ENCODE results near the gene POLD1.

DNA sequence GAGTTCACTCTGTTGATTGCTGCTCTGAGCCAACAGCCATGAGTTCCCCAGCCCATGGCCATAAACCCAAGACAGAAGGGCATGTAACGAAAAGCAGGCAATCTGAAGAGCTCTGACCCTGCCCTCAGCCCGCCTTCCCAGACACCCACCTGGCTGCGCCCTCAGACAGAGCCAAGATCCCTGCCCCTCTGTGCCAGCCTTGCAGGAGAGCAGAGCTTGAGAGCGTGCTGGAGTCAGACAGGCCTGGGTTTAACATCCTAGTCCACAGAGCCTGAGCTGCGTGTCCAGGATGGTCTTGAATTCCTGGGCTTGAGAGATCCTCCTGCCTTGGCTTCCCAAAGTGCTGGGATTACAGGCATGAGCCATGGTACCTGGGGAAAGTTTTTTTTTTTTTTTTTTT lies 73.2 kb downstream of the POLD1 start:
- TF ChIP-seq, protein P1, sequence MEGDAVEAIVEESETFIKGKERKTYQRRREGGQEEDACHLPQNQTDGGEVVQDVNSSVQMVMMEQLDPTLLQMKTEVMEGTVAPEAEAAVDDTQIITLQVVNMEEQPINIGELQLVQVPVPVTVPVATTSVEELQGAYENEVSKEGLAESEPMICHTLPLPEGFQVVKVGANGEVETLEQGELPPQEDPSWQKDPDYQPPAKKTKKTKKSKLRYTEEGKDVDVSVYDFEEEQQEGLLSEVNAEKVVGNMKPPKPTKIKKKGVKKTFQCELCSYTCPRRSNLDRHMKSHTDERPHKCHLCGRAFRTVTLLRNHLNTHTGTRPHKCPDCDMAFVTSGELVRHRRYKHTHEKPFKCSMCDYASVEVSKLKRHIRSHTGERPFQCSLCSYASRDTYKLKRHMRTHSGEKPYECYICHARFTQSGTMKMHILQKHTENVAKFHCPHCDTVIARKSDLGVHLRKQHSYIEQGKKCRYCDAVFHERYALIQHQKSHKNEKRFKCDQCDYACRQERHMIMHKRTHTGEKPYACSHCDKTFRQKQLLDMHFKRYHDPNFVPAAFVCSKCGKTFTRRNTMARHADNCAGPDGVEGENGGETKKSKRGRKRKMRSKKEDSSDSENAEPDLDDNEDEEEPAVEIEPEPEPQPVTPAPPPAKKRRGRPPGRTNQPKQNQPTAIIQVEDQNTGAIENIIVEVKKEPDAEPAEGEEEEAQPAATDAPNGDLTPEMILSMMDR (conservative IDR thresholded peaks at IDR 0.05; ENCODE audit: low read length): no peak
- no peak for TF ChIP-seq EZH2phosphoT487 (IDR thresholded peaks at IDR 0.05; ENCODE audit: borderline replicate concordance, low read depth, low read length)

All from OCI-LY7 (cell line).